ENCODE measurements around the gene ADAMTSL1.

DNA sequence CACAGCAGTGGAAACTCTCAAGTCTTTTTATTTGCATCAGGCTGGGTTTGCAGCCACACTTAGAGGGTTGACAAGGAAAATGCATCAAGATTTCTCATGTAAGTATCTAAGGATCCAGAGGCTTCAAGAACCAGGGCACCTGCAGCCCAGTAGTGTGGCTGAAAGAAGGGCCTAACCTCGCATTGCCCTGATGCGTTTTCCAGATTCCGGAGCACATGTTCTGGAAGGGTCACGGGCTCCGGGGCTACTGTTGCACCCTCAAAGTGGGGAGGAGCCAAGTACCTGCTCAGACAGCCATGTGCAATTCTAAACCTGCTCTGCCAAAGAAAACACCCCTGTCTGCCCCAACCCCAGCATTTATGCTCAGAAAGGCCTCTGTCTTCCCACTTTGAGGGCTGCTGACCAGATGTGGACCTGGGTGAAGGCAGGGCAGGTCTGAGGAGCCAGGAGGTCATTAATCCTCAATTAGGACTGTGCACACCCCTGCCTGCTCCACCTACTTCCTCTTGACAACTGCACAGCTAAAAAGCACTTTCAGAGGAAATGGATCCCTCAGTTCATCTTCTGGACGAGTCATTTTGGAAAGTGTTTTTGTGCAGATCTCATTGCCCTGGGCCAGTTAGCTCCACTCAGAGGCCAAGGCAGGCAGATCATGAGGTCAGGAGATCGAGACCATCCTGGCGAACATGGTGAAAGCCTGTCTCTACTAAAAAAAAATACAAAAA is 448.4 kb downstream of the ADAMTSL1 start:
- TF ChIP-seq, protein P1, sequence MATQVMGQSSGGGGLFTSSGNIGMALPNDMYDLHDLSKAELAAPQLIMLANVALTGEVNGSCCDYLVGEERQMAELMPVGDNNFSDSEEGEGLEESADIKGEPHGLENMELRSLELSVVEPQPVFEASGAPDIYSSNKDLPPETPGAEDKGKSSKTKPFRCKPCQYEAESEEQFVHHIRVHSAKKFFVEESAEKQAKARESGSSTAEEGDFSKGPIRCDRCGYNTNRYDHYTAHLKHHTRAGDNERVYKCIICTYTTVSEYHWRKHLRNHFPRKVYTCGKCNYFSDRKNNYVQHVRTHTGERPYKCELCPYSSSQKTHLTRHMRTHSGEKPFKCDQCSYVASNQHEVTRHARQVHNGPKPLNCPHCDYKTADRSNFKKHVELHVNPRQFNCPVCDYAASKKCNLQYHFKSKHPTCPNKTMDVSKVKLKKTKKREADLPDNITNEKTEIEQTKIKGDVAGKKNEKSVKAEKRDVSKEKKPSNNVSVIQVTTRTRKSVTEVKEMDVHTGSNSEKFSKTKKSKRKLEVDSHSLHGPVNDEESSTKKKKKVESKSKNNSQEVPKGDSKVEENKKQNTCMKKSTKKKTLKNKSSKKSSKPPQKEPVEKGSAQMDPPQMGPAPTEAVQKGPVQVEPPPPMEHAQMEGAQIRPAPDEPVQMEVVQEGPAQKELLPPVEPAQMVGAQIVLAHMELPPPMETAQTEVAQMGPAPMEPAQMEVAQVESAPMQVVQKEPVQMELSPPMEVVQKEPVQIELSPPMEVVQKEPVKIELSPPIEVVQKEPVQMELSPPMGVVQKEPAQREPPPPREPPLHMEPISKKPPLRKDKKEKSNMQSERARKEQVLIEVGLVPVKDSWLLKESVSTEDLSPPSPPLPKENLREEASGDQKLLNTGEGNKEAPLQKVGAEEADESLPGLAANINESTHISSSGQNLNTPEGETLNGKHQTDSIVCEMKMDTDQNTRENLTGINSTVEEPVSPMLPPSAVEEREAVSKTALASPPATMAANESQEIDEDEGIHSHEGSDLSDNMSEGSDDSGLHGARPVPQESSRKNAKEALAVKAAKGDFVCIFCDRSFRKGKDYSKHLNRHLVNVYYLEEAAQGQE (IDR thresholded peaks at IDR 0.05; ENCODE audit: unreplicated experiment), result no peak
- TF ChIP-seq, protein P2, sequence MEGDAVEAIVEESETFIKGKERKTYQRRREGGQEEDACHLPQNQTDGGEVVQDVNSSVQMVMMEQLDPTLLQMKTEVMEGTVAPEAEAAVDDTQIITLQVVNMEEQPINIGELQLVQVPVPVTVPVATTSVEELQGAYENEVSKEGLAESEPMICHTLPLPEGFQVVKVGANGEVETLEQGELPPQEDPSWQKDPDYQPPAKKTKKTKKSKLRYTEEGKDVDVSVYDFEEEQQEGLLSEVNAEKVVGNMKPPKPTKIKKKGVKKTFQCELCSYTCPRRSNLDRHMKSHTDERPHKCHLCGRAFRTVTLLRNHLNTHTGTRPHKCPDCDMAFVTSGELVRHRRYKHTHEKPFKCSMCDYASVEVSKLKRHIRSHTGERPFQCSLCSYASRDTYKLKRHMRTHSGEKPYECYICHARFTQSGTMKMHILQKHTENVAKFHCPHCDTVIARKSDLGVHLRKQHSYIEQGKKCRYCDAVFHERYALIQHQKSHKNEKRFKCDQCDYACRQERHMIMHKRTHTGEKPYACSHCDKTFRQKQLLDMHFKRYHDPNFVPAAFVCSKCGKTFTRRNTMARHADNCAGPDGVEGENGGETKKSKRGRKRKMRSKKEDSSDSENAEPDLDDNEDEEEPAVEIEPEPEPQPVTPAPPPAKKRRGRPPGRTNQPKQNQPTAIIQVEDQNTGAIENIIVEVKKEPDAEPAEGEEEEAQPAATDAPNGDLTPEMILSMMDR (conservative IDR thresholded peaks at IDR 0.05; ENCODE audit: low read depth in 2 of 2), result no peak
- TF ChIP-seq EZH2phosphoT487 (IDR thresholded peaks at IDR 0.05; ENCODE audit: unreplicated experiment) (no peak), EZH2 (IDR thresholded peaks at IDR 0.05; ENCODE audit: low read depth, unreplicated experiment) (no peak), POLR2AphosphoS5 (IDR thresholded peaks at IDR 0.05; ENCODE audit: low read depth) (no peak), STAT1 (IDR thresholded peaks at IDR 0.05; ENCODE audit: unreplicated experiment) (no peak)
